GM23338 (cell line): ENCODE data around the gene USH2A. TPM values are rescaled to one million over a fixed set of nuclear protein-coding genes. Genes with fewer than 3 reads are reported as not detected.

Experiments used
- ATAC-seq: fragments of 200-7000 bp; cut with Tn5 transposase; 3 replicates; pipeline ENCODE4 v1.9.1; 2020
- DNase-seq: peaks from one replicate; pipeline ENCODE4 v3.0.0-alpha.2; 2015; ENCODE audit warnings: low spot score
- H2AFZ ChIP-seq: fragments of 200-600 bp; sonication (generic); 2 replicates; pipeline ENCODE4 v1.8.0; 2016; ENCODE audit warnings: antibody characterized with exemption, mild to moderate bottlenecking, moderate library complexity
- H3F3A ChIP-seq: fragments of 200-600 bp; sonication (generic); replicated peaks from 2 replicates; pipeline ENCODE4 v1.8.0; 2017; ENCODE audit warnings: antibody characterized with exemption, mixed run types, low read depth
- H3K27ac ChIP-seq: fragments of 200-600 bp; sonication (generic); 2 replicates; pipeline ENCODE4 v1.6.1; 2016; ENCODE audit warnings: low read depth
- H3K27me3 ChIP-seq: fragments of 200-600 bp; sonication (generic); 2 replicates; pipeline ENCODE4 v1.8.0; 2016; ENCODE audit warnings: mild to moderate bottlenecking, mixed run types, moderate library complexity; ENCODE audit not compliant: insufficient read depth
- H3K36me3 ChIP-seq: fragments of 200-600 bp; sonication (generic); 2 replicates; pipeline ENCODE4 v1.8.0; 2016; ENCODE audit warnings: mild to moderate bottlenecking; ENCODE audit not compliant: insufficient read depth
- H3K4me1 ChIP-seq: fragments of 200-600 bp; sonication (generic); 2 replicates; pipeline ENCODE4 v1.8.0; 2016; ENCODE audit warnings: mild to moderate bottlenecking, moderate library complexity; ENCODE audit not compliant: insufficient read depth
- H3K4me2 ChIP-seq: fragments of 200-600 bp; sonication (generic); 2 replicates; pipeline ENCODE4 v1.7.1; 2017; ENCODE audit warnings: mixed run types
- H3K4me3 ChIP-seq: fragments of 200-600 bp; sonication (generic); 2 replicates; pipeline ENCODE4 v1.6.1; 2016; ENCODE audit warnings: mixed run types
- H3K79me2 ChIP-seq: fragments of 200-600 bp; sonication (generic); replicated peaks from 2 replicates; pipeline ENCODE4 v1.8.0; 2017; ENCODE audit warnings: mild to moderate bottlenecking; ENCODE audit not compliant: insufficient read depth
- H3K9me2 ChIP-seq: fragments of 200-600 bp; sonication (generic); 2 replicates; pipeline ENCODE4 v1.8.0; 2017; ENCODE audit not compliant: insufficient read depth
- H4K20me1 ChIP-seq: fragments of 200-600 bp; sonication (generic); replicated peaks from 2 replicates; pipeline ENCODE4 v1.8.0; 2017; ENCODE audit warnings: mild to moderate bottlenecking; ENCODE audit not compliant: insufficient read depth
- H3K27ac Mint-ChIP-seq: 2 replicates; pipeline ENCODE4 v1.8.0; 2020; ENCODE audit warnings: inconsistent platforms, mild to moderate bottlenecking, moderate library complexity, mixed read lengths
- H3K27me3 Mint-ChIP-seq: 3 replicates; pipeline ENCODE4 v1.8.0; 2022; ENCODE audit warnings: low read depth, mild to moderate bottlenecking, moderate library complexity, mixed read lengths, inconsistent platforms; ENCODE audit not compliant: insufficient read depth, poor library complexity
- H3K36me3 Mint-ChIP-seq: 3 replicates; pipeline ENCODE4 v1.8.0; 2021; ENCODE audit warnings: low read depth, mild to moderate bottlenecking, inconsistent platforms, moderate library complexity, mixed read lengths
- H3K4me1 Mint-ChIP-seq: 3 replicates; pipeline ENCODE4 v1.8.0; 2020; ENCODE audit warnings: mild to moderate bottlenecking, inconsistent platforms, mixed read lengths
- H3K4me3 Mint-ChIP-seq: 3 replicates; pipeline ENCODE4 v1.8.0; 2021; ENCODE audit warnings: moderate library complexity, mild to moderate bottlenecking, inconsistent platforms, mixed read lengths
- H3K9me3 Mint-ChIP-seq: 3 replicates; pipeline ENCODE4 v1.8.0; 2020; ENCODE audit warnings: moderate library complexity, mild to moderate bottlenecking, inconsistent platforms, mixed read lengths
- CREB1 ChIP-seq: fragments of 250-450 bp; sonication (Bioruptor Pico); IDR thresholded peaks from 2 replicates; pipeline ENCODE4 v1.5.0; 2020; ENCODE audit warnings: low read depth, mild to moderate bottlenecking, moderate library complexity
- EZH2 ChIP-seq: fragments of 200-600 bp; sonication (generic); IDR thresholded peaks from one replicate; pipeline ENCODE4 v1.8.0; 2017; ENCODE audit warnings: antibody characterized with exemption, mild to moderate bottlenecking, low read depth; ENCODE audit not compliant: unreplicated experiment
- EZH2phosphoT487 ChIP-seq: fragments of 200-600 bp; sonication (generic); IDR thresholded peaks from one replicate; pipeline ENCODE4 v1.8.1; 2018; ENCODE audit warnings: antibody characterized with exemption; ENCODE audit not compliant: unreplicated experiment
- JUNB ChIP-seq: IDR thresholded peaks from one replicate; pipeline ENCODE4 v1.6.1; 2016; ENCODE audit warnings: antibody characterized with exemption; ENCODE audit not compliant: unreplicated experiment
- NANOG ChIP-seq: IDR thresholded peaks from 2 replicates; pipeline ENCODE4 v1.6.1; 2016; ENCODE audit warnings: antibody characterized with exemption, borderline replicate concordance
- POLR2AphosphoS5 ChIP-seq: IDR thresholded peaks from 2 replicates; pipeline ENCODE4 v1.6.1; 2016; ENCODE audit warnings: antibody characterized with exemption, low read depth
- ZNF331 ChIP-seq: fragments of 250-450 bp; sonication (Bioruptor Pico); IDR thresholded peaks from 2 replicates; pipeline ENCODE4 v1.5.0; 2020; ENCODE audit warnings: low read depth, mild to moderate bottlenecking, moderate library complexity
- polyA plus RNA-seq: library from polyadenylated mRNA; unstranded; fragments of >200 nt; fragmentation: Nextera tagmentation; extraction: Ambion mirVana; gene quantifications from 2 replicates; pipeline ENCODE4 v1.2.1, GENCODE V29; 2016
- total RNA-seq: library from RNA; depleted of rRNA; stranded (reverse); fragments of >200 nt; shearing (Covaris generic); gene quantifications from 2 replicates; pipeline ENCODE4 v1.2.3, GENCODE V29; 2014
- TF ChIP-seq, protein P1 (sequence below): IDR thresholded peaks from one replicate; pipeline ENCODE4 v1.6.1; 2018; ENCODE audit warnings: antibody characterized with exemption; ENCODE audit not compliant: unreplicated experiment
- TF ChIP-seq, protein P2 (sequence below): IDR thresholded peaks from 2 replicates; pipeline ENCODE4 v1.6.1; 2016; ENCODE audit warnings: antibody characterized with exemption
- TF ChIP-seq, protein P3 (sequence below), 2 experiments: fragments of 200-600 bp in 1 of 2; sonication (generic) in 1 of 2; conservative IDR thresholded peaks; 2 replicates each; pipeline versions ENCODE4 v1.5.1 to v1.6.1; 2016 to 2017; ENCODE audit warnings: antibody characterized with exemption in 2 of 2, low read depth in 2 of 2, mild to moderate bottlenecking in 2 of 2, moderate library complexity in 1 of 2

Gene USH2A
- total and polyA plus RNA-seq, 2 experiments from 2014 or later = 0.03 TPM

DNA sequence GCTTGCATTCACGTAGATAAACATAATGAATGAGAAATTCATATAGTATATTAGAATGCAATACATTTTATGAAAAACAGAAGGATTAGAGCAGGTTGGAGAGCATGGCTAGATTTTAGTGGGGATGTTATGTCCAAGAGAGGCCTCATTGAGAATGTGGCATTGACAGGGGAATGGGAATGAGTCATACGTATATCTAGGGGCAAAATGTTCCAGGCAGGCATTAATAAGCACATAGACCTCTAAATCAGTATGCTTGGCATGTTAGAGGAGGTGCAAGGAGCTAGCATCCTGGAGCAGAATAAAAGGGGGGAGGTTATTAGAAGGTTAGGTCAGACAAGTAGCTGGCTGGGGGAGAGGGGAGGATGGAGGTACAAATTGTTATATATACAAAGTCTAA lies 93.0 kb downstream of the USH2A start (continued):
- TF ChIP-seq, protein P1, sequence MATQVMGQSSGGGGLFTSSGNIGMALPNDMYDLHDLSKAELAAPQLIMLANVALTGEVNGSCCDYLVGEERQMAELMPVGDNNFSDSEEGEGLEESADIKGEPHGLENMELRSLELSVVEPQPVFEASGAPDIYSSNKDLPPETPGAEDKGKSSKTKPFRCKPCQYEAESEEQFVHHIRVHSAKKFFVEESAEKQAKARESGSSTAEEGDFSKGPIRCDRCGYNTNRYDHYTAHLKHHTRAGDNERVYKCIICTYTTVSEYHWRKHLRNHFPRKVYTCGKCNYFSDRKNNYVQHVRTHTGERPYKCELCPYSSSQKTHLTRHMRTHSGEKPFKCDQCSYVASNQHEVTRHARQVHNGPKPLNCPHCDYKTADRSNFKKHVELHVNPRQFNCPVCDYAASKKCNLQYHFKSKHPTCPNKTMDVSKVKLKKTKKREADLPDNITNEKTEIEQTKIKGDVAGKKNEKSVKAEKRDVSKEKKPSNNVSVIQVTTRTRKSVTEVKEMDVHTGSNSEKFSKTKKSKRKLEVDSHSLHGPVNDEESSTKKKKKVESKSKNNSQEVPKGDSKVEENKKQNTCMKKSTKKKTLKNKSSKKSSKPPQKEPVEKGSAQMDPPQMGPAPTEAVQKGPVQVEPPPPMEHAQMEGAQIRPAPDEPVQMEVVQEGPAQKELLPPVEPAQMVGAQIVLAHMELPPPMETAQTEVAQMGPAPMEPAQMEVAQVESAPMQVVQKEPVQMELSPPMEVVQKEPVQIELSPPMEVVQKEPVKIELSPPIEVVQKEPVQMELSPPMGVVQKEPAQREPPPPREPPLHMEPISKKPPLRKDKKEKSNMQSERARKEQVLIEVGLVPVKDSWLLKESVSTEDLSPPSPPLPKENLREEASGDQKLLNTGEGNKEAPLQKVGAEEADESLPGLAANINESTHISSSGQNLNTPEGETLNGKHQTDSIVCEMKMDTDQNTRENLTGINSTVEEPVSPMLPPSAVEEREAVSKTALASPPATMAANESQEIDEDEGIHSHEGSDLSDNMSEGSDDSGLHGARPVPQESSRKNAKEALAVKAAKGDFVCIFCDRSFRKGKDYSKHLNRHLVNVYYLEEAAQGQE = no peak
- TF ChIP-seq POLR2AphosphoS5 (no peak), EZH2phosphoT487 (no peak)

DNA sequence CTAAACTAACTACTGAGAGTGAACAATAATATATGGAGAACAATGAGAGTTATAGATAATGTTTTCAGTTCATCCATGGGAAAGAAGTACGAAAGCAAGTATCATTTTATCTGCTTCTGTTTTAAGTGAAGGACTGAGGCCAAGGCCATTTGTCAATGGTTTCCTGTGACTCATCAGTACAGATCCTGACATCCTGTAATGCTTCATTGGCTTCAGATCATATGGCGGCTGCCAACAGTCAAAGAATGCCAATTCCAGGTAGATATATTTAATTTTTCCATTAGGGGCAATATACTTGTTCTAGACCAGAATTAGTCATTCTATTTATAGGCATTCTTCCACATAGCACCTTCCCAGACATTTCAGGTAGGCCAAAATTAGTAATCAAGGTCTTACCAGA lies 97.3 kb downstream of the USH2A start:
- Histone ChIP-seq H4K20me1 (no peaks in the 10 kb centered on the region), H3K27ac (no peak overlapping the region), H3K4me2 (no peak overlapping the region), H3K4me1 (no peaks in the 10 kb centered on the region), H3K4me3 (no peak overlapping the region), H3F3A (no peaks in the 10 kb centered on the region), H2AFZ (no peak overlapping the region), H3K79me2 (no peaks in the 10 kb centered on the region), H3K9me2 (no peaks in the 10 kb centered on the region), H3K27me3 (no peaks in the 10 kb centered on the region), H3K36me3 (no peaks in the 10 kb centered on the region)
- Mint-ChIP-seq H3K36me3 (no peaks in the 10 kb centered on the region), H3K4me1 (no peaks in the 10 kb centered on the region), H3K27ac (no peak overlapping the region), H3K4me3 (no peak overlapping the region), H3K27me3 (no peaks in the 10 kb centered on the region), H3K9me3 (no peaks in the 10 kb centered on the region)
- DNase-seq = no peak
- ATAC-seq = no peak
- TF ChIP-seq CREB1 (CRISPR knock-in tag) = no peak
- TF ChIP-seq, protein P1 = no peak
- TF ChIP-seq JUNB = no peak
- TF ChIP-seq NANOG = no peak
- no peak for TF ChIP-seq EZH2
- TF ChIP-seq, protein P2, sequence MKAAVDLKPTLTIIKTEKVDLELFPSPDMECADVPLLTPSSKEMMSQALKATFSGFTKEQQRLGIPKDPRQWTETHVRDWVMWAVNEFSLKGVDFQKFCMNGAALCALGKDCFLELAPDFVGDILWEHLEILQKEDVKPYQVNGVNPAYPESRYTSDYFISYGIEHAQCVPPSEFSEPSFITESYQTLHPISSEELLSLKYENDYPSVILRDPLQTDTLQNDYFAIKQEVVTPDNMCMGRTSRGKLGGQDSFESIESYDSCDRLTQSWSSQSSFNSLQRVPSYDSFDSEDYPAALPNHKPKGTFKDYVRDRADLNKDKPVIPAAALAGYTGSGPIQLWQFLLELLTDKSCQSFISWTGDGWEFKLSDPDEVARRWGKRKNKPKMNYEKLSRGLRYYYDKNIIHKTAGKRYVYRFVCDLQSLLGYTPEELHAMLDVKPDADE = no peak
- TF ChIP-seq ZNF331 (CRISPR knock-in tag) = no peak
- TF ChIP-seq, protein P3, sequence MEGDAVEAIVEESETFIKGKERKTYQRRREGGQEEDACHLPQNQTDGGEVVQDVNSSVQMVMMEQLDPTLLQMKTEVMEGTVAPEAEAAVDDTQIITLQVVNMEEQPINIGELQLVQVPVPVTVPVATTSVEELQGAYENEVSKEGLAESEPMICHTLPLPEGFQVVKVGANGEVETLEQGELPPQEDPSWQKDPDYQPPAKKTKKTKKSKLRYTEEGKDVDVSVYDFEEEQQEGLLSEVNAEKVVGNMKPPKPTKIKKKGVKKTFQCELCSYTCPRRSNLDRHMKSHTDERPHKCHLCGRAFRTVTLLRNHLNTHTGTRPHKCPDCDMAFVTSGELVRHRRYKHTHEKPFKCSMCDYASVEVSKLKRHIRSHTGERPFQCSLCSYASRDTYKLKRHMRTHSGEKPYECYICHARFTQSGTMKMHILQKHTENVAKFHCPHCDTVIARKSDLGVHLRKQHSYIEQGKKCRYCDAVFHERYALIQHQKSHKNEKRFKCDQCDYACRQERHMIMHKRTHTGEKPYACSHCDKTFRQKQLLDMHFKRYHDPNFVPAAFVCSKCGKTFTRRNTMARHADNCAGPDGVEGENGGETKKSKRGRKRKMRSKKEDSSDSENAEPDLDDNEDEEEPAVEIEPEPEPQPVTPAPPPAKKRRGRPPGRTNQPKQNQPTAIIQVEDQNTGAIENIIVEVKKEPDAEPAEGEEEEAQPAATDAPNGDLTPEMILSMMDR (conservative IDR thresholded peaks at IDR 0.05; ENCODE audit: low read depth in 2 of 2) = no peak
- no peak for TF ChIP-seq EZH2phosphoT487
